Body of pancreas (tissue), 4 donors: Measurements from ENCODE around the gene TENM4.

Source experiments
- CTCF ChIP-seq, 7 experiments: fragments of 450-650 bp in 4 of 7; fragments of 200-600 bp in 3 of 7; sonication (generic) in 3 of 7; IDR thresholded peaks; one replicate each; pipeline ENCODE4 v1.5.1; 2016 to 2019; ENCODE audit warnings: antibody characterized with exemption in 7 of 7
- POLR2A ChIP-seq, 3 donors: fragments of 450-650 bp; IDR thresholded peaks; one replicate each; pipeline ENCODE4 v1.6.1; 2016; ENCODE audit warnings: antibody characterized with exemption in 3 of 3, mild to moderate bottlenecking in 2 of 3

GRCh38 chr11:79265756-79266322, 175.0 kb downstream of the TENM4 start:
- TF ChIP-seq POLR2A (IDR thresholded peaks at IDR 0.05), result no peak
- no peak for TF ChIP-seq CTCF (IDR thresholded peaks at IDR 0.05)
